Endodermal cell (in vitro differentiated cells): ENCODE results near the gene AP5B1. TPM values are rescaled to one million over a fixed set of nuclear protein-coding genes. Genes with fewer than 3 reads are reported as not detected.
A peak's percentile ranks its signal among the peaks of the same experiment; 100 is the strongest.

Experiments used
- DNase-seq: peaks from one replicate; pipeline ENCODE4 v3.0.0-alpha.2; 2017
- H3K27ac ChIP-seq: 2 replicates; pipeline ENCODE4 v1.5.1; 2013; ENCODE audit warnings: mild to moderate bottlenecking, low read depth, low read length, moderate library complexity
- H3K27me3 ChIP-seq: 2 replicates; pipeline ENCODE4 v1.6.1; 2013; ENCODE audit warnings: mild to moderate bottlenecking, low read length, moderate library complexity; ENCODE audit not compliant: insufficient read depth, control insufficient read depth, poor library complexity, severe bottlenecking
- H3K36me3 ChIP-seq: 2 replicates; pipeline ENCODE4 v1.7.0; 2013; ENCODE audit warnings: mild to moderate bottlenecking, low read length, moderate library complexity; ENCODE audit not compliant: control insufficient read depth, insufficient read depth
- H3K4me1 ChIP-seq: one replicate; pipeline ENCODE4 v1.7.0; 2013; ENCODE audit warnings: low read length; ENCODE audit not compliant: control insufficient read depth, insufficient read depth
- H3K4me3 ChIP-seq: 2 replicates; pipeline ENCODE4 v1.5.1; 2013; ENCODE audit warnings: mild to moderate bottlenecking, low read length, moderate library complexity
- H3K9ac ChIP-seq: 2 replicates; pipeline ENCODE4 v1.6.1; 2013; ENCODE audit warnings: mild to moderate bottlenecking, low read length, moderate library complexity; ENCODE audit not compliant: poor library complexity, severe bottlenecking; ENCODE audit errors: extremely low read depth
- H3K9me3 ChIP-seq: 2 replicates; pipeline ENCODE4 v1.6.1; 2013; ENCODE audit warnings: mild to moderate bottlenecking, low read length, moderate library complexity; ENCODE audit not compliant: control insufficient read depth
- H3K27ac Mint-ChIP-seq: 2 replicates; pipeline ENCODE4 v1.8.0; 2020; ENCODE audit warnings: mixed read lengths
- H3K27me3 Mint-ChIP-seq: 2 replicates; pipeline ENCODE4 v1.8.0; 2021; ENCODE audit warnings: mild to moderate bottlenecking, mixed read lengths; ENCODE audit not compliant: insufficient read depth
- H3K36me3 Mint-ChIP-seq: 2 replicates; pipeline ENCODE4 v1.8.0; 2020; ENCODE audit warnings: low read depth, mixed read lengths
- H3K4me1 Mint-ChIP-seq: 2 replicates; pipeline ENCODE4 v1.8.0; 2020; ENCODE audit warnings: mixed read lengths
- H3K4me3 Mint-ChIP-seq: 2 replicates; pipeline ENCODE4 v1.8.0; 2020; ENCODE audit warnings: mild to moderate bottlenecking, moderate library complexity, mixed read lengths
- H3K9me3 Mint-ChIP-seq: 2 replicates; pipeline ENCODE4 v1.8.0; 2020; ENCODE audit warnings: mild to moderate bottlenecking, mixed read lengths
- WGBS, 2 experiments: methylation state at CpG; one replicate each; pipeline versions ENCODE4 v1.1.5 to v1.1.7; 2013; ENCODE audit warnings: missing lambda C conversion rate in 2 of 2, mixed read lengths in 1 of 2; ENCODE audit not compliant: insufficient coverage in 1 of 2, insufficient read length in 1 of 2; 5-methylcytosine and 5-hydroxymethylcytosine counted together
- total RNA-seq, 2 donors: library from RNA; stranded (reverse); fragmentation: NEBNext Ultra II Directional in 1 of 2; extraction: Animal tissue kit (Norgen Biotek cat#: 25700) in 1 of 2; gene quantifications; 2 replicates in 1 of 2; 3 replicates in 1 of 2; pipeline ENCODE4 v1.2.1, GENCODE V29; 2021
- TF ChIP-seq, protein P1 (sequence below): fragments of 200-600 bp; sonication (generic); conservative IDR thresholded peaks from 2 replicates; pipeline ENCODE4 v1.5.0; 2021; ENCODE audit warnings: antibody characterized with exemption, mild to moderate bottlenecking

The AP5B1 gene
- total RNA-seq, 2 donors from 2014 or later, result 17.8 to 29.9 TPM

DNA sequence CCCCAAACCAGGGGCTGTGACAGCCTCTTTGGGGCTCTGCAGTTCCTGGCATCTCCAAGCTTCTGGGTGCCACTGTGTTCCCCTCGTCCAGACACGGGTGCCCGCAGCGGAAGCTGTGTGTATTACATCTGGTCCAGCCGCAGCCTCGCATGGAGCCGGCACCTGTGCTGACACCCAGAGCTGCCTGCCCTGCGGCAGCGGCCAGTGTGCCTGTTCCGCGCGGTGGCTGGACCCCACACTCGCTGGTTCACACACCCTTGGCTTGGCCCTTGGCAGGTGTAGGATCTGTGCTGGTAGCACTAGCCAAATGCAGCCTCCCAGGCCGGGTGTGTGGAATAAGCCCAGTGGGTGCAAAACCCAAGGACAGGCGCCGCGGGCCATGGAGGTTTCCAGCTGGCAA is 35.7 kb downstream of the AP5B1 start:
- peaks cover 11% of the 10 kb centered on the region for H3K9me3 Mint-ChIP-seq
- H3K36me3 Mint-ChIP-seq, result no peaks in the 10 kb centered on the region
- no peaks in the 10 kb centered on the region for H3K36me3 ChIP-seq
- no peak overlapping the region for H3K4me3 Mint-ChIP-seq
- peaks cover 64% of the 10 kb centered on the region for H3K27me3 Mint-ChIP-seq
- no peaks in the 10 kb centered on the region for H3K4me1 Mint-ChIP-seq
- no peak overlapping the region for H3K4me3 ChIP-seq
- peaks cover 36% of the 10 kb centered on the region for H3K27me3 ChIP-seq
- H3K4me1 ChIP-seq, result no peaks in the 10 kb centered on the region
- H3K9ac ChIP-seq, result no peak overlapping the region
- no peak for DNase-seq
- WGBS, 2 experiments, result 93 to 99% methylated on average over 17 of the region's 17 CpGs
- H3K9me3 ChIP-seq, result no peaks in the 10 kb centered on the region
- TF ChIP-seq, protein P1, sequence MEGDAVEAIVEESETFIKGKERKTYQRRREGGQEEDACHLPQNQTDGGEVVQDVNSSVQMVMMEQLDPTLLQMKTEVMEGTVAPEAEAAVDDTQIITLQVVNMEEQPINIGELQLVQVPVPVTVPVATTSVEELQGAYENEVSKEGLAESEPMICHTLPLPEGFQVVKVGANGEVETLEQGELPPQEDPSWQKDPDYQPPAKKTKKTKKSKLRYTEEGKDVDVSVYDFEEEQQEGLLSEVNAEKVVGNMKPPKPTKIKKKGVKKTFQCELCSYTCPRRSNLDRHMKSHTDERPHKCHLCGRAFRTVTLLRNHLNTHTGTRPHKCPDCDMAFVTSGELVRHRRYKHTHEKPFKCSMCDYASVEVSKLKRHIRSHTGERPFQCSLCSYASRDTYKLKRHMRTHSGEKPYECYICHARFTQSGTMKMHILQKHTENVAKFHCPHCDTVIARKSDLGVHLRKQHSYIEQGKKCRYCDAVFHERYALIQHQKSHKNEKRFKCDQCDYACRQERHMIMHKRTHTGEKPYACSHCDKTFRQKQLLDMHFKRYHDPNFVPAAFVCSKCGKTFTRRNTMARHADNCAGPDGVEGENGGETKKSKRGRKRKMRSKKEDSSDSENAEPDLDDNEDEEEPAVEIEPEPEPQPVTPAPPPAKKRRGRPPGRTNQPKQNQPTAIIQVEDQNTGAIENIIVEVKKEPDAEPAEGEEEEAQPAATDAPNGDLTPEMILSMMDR, result no peak
- no peak overlapping the region for H3K27ac ChIP-seq
- H3K27ac Mint-ChIP-seq, result no peak overlapping the region

- Histone ChIP-seq H3K4me1 (no peaks in the 10 kb centered on the region), H3K27me3 (peaks cover 32% of the 10 kb centered on the region), H3K36me3 (no peaks in the 10 kb centered on the region), H3K4me3 (no peak overlapping the region), H3K9me3 (no peaks in the 10 kb centered on the region), H3K27ac (no peak overlapping the region), H3K9ac (no peak overlapping the region)
- H3K27me3 Mint-ChIP-seq, result peaks cover 63% of the 10 kb centered on the region
- 89 to 90% methylated on average over 8 of the region's 8 CpGs for WGBS, 2 experiments
- H3K9me3 Mint-ChIP-seq, result peaks cover 11% of the 10 kb centered on the region
- no peaks in the 10 kb centered on the region for H3K4me1 Mint-ChIP-seq
- no peak overlapping the region for H3K4me3 Mint-ChIP-seq
- no peak overlapping the region for H3K27ac Mint-ChIP-seq
- DNase-seq, result no peak
- no peaks in the 10 kb centered on the region for H3K36me3 Mint-ChIP-seq
- TF ChIP-seq, protein P1, result no peak
Observed at GRCh38 chr11:65744699-65745042, 36.1 kb downstream of the AP5B1 start.

DNA sequence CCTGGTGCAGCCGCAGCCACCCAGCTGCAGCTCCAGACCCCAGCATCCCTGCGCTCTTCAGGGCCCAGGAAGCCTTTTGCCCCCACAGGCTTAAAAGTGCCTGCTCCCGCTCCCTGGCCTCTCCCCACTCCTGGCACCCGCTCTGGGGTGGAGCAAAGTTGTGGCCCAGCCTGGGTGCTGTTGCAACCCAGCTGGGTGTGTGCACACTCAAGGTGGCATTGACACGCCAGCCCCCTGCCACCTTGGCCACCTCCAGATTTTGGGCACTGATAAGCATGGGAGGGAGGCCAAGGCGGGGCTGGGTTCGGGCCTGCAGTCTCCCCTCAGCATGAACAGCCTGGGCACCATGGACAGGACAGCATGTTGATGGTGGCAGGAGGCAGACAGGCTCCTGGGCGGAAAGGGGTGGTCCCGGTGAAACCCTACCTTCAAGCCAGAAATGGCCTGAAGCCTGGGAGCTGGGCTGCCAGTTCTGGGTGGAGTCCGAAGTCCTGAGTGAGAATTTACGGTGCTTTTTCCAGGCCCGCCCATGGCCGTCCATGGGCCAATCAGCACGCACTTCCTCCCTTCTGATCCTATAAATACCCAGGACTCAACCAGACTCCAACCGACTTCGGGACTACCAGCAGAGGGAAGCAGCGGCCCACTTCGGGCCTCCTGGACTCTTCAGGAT is 36.6 kb downstream of the AP5B1 start:
- Mint-ChIP-seq H3K9me3 (peaks cover 11% of the 10 kb centered on the region), H3K4me3 (no peak overlapping the region), H3K27me3 (peaks cover 58% of the 10 kb centered on the region), H3K36me3 (no peaks in the 10 kb centered on the region), H3K4me1 (no peaks in the 10 kb centered on the region), H3K27ac (no peak overlapping the region)
- 83 to 89% methylated on average over 15 to 18 of the region's 18 CpGs for WGBS, 2 experiments
- no peaks in the 10 kb centered on the region for H3K9me3 ChIP-seq
- TF ChIP-seq, protein P1, result peak; percentile 65
- no peak overlapping the region for H3K9ac ChIP-seq
- no peaks in the 10 kb centered on the region for H3K36me3 ChIP-seq
- peak; percentile 82 for DNase-seq
- no peak overlapping the region for H3K4me3 ChIP-seq
- H3K4me1 ChIP-seq, result no peaks in the 10 kb centered on the region
- peaks cover 27% of the 10 kb centered on the region for H3K27me3 ChIP-seq
- no peak overlapping the region for H3K27ac ChIP-seq
